LNCaP clone FGC (cell line): Measurements from ENCODE around the gene IDUA.

Experiments used
- DNase-seq: peaks from one replicate; pipeline ENCODE4 v3.0.0-alpha.2; 2011; ENCODE audit warnings: low read depth
- H3K4me3 ChIP-seq: 2 replicates; pipeline ENCODE4 v1.5.1; 2011; ENCODE audit warnings: mild to moderate bottlenecking, low read depth, low read length, control low read depth
- CTCF ChIP-seq: IDR thresholded peaks from 2 replicates; pipeline ENCODE4 v1.5.1; 2012; ENCODE audit warnings: mild to moderate bottlenecking; ENCODE audit not compliant: control insufficient read depth, insufficient read depth; ENCODE audit errors: extremely low read depth

IDUA gene

DNA sequence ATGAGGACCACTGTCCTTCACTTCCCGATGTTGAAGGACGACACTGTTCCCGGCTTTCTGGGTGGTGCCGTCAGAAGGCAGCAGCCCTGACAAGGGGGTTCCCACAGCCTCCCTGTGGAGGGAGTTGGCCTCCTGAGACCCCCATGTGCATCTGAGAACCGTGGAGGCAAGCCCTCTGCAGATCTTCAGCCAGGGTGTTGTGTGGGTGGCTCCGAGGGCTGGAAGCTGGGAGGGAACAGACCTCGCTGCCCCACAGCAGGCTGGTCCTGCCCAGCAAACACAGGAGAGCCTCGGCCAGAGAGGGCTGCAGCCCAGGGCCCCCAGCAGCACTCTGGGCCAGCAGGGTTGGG lies 29.6 kb upstream of the IDUA start:
- no peak for TF ChIP-seq CTCF

GRCh38 chr4:957581-958313 lies 29.1 kb upstream of the IDUA start:
- no peak for DNase-seq
- H3K4me3 ChIP-seq, result no peak overlapping the region
- no peak for TF ChIP-seq CTCF

More for the DNA sequence above, 29.6 kb upstream of the IDUA start:
- H3K4me3 ChIP-seq, result no peak overlapping the region
- no peak for DNase-seq

DNA sequence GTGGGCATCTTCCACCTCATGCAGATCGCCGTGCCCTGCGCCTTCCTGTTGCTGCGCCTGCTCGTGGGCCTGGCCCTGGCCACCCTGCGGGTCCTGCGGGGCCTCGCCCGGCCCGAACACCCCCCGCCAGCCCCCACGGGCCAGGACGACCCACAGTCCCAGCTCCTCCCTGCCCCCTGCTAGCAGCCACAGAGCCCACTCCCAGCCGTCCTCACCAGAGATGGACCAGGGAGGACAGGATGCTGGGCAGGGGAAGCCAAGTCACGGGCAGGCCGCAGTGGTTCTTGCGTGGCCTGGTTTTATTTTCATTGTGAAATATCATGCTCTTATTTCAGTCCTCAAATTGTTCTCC lies 28.6 kb upstream of the IDUA start:
- no peak overlapping the region for H3K4me3 ChIP-seq

GRCh38 chr4:958696-959337 lies 28.0 kb upstream of the IDUA start:
- no peak for TF ChIP-seq CTCF
- DNase-seq, result no peak
- no peak overlapping the region for H3K4me3 ChIP-seq

More for the DNA sequence above, 28.6 kb upstream of the IDUA start:
- no peak for TF ChIP-seq CTCF
- no peak for DNase-seq

DNA sequence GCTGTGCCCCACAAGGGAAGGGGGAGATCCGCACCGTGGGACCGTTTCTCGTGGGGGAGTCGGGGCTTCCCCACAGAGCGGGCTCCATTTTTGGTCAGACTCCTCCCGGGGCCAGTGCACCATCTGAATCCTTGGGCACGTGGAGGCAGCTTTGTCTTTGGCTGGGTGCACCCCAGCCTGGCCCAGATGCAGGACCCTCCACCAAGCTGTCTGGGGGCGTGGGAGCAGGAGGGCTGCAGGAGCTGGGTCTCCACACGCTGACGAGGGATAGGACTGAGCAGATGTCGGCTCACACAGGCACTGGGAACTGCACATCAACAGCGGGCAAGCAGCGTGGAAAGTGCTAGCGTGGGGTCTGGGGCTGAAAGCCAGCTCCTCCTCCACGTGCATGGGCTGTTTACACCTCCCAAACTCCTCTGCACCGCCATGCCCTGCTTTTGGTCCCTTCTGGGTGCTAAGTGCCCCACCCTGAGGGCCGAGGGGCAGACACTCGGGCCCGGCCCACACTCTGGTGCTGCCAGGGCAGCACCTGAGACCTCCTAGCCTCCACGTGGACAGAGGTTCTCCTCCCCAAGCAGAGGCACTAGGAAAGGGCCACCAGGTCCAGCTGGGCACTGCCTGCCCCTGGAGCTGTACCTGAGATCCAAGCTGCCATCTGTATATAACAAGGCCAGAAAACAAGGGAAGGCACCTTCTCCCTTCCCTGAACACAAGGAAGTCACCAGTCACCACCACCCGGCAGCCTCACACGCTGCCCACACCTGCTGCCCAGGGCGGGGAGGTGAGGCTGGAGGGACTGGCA lies 27.3 kb upstream of the IDUA start:
- H3K4me3 ChIP-seq, result no peak overlapping the region
- TF ChIP-seq CTCF, result no peak
- no peak for DNase-seq

GRCh38 chr4:960140-960635 lies 26.7 kb upstream of the IDUA start:
- DNase-seq, result no peak
- no peak for TF ChIP-seq CTCF
- H3K4me3 ChIP-seq, result no peak overlapping the region
